HG03280 (cell line): Measurements from ENCODE around the gene CNEP1R1.
"Not testable (repeated sequence)": the region's sequence is repeated elsewhere in the genome, so short reads cannot be mapped to it uniquely, and the experiment has no call there.

Experiments used
- ATAC-seq: cut with Tn5 transposase; IDR thresholded peaks from one replicate; pipeline ENCODE4 v1.9.1; 2021; ENCODE audit warnings: mild to moderate bottlenecking, moderate library complexity; ENCODE audit not compliant: unreplicated experiment

CNEP1R1 gene

GRCh38 chr16:50024684-50025536, at the start of gene CNEP1R1:
TSS of gene CNEP1R1 (plus strand) at chr16:50025225. CDS start at chr16:50025316, 91 bp downstream.
- ATAC-seq, result peak; percentile 98

GRCh38 chr16:49977427-49977826, 47.6 kb upstream of the CNEP1R1 start:
- no peak for ATAC-seq

GRCh38 chr16:49978569-49979326, 46.3 kb upstream of the CNEP1R1 start:
- no peak for ATAC-seq

GRCh38 chr16:49980166-49980565, 44.9 kb upstream of the CNEP1R1 start:
- ATAC-seq, result no peak

- no peak for ATAC-seq
Measured at GRCh38 chr16:49986351-49987124, 38.5 kb upstream of the CNEP1R1 start.

- ATAC-seq, result no peak
Measured at GRCh38 chr16:49987381-49987780, 37.6 kb upstream of the CNEP1R1 start.

- no peak for ATAC-seq
Measured at GRCh38 chr16:49992825-49993224, 32.2 kb upstream of the CNEP1R1 start.

- no peak for ATAC-seq
Measured at GRCh38 chr16:49993579-49993978, 31.4 kb upstream of the CNEP1R1 start.

GRCh38 chr16:49994006-49994405, 31.0 kb upstream of the CNEP1R1 start:
- ATAC-seq, result no peak

- ATAC-seq, result no peak
Measured at GRCh38 chr16:49995720-49996119, 29.3 kb upstream of the CNEP1R1 start.

- no peak for ATAC-seq
Measured at GRCh38 chr16:49997721-49998251, 27.2 kb upstream of the CNEP1R1 start.

GRCh38 chr16:49998991-49999390, 26.0 kb upstream of the CNEP1R1 start:
- no peak for ATAC-seq

- ATAC-seq, result no peak
Measured at GRCh38 chr16:50001144-50001543, 23.9 kb upstream of the CNEP1R1 start.

GRCh38 chr16:50002190-50002589, 22.8 kb upstream of the CNEP1R1 start:
- no peak for ATAC-seq

GRCh38 chr16:50004239-50004638, 20.8 kb upstream of the CNEP1R1 start:
- no peak for ATAC-seq

GRCh38 chr16:50006964-50007363, 18.1 kb upstream of the CNEP1R1 start:
- no peak for ATAC-seq

- no peak for ATAC-seq
Measured at GRCh38 chr16:50007744-50008143, 17.3 kb upstream of the CNEP1R1 start.

GRCh38 chr16:50010212-50010611, 14.8 kb upstream of the CNEP1R1 start:
- no peak for ATAC-seq

- ATAC-seq, result peak; percentile 55
Measured at GRCh38 chr16:50011707-50012106, 13.3 kb upstream of the CNEP1R1 start.

GRCh38 chr16:50012182-50012581, 12.8 kb upstream of the CNEP1R1 start:
- ATAC-seq, result peak; percentile 62

GRCh38 chr16:50014211-50014610, 10.8 kb upstream of the CNEP1R1 start:
- not testable (repeated sequence) for ATAC-seq
